ENCODE results near the gene DDX1. TPM values are rescaled to one million over a fixed set of nuclear protein-coding genes. Genes with fewer than 3 reads are reported as not detected.

Gene DDX1
- total and polyA plus RNA-seq, 12 donors: 39.4 to 122 (median 77.2) TPM

DNA sequence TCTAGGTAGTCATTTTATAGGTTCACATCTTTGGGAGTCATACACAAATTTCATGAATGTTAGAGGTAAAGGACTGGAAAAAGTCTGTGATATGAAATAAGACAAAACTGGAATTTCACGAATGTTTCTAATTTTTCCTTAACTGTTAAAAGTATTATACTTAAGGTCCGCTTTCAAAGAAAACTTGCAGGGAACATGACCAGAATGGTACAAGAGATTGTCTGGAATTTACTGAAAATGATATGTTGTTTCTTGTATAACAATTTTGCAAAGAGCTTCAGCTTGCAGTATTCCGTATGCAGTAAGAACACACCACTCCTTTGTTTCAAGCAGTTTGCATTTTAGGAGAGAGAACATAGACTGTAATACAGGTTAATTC lies 1.6 kb downstream of the DDX1 start:
- WGBS, 4 donors: 84 to 90% (median 86%) methylated on average over 3 of the region's 3 CpGs
- H3K4me1 ChIP-seq (replicated peaks in 1 of 2): peaks cover 14 to 35% of the 10 kb centered on the region in 2 donors

DNA sequence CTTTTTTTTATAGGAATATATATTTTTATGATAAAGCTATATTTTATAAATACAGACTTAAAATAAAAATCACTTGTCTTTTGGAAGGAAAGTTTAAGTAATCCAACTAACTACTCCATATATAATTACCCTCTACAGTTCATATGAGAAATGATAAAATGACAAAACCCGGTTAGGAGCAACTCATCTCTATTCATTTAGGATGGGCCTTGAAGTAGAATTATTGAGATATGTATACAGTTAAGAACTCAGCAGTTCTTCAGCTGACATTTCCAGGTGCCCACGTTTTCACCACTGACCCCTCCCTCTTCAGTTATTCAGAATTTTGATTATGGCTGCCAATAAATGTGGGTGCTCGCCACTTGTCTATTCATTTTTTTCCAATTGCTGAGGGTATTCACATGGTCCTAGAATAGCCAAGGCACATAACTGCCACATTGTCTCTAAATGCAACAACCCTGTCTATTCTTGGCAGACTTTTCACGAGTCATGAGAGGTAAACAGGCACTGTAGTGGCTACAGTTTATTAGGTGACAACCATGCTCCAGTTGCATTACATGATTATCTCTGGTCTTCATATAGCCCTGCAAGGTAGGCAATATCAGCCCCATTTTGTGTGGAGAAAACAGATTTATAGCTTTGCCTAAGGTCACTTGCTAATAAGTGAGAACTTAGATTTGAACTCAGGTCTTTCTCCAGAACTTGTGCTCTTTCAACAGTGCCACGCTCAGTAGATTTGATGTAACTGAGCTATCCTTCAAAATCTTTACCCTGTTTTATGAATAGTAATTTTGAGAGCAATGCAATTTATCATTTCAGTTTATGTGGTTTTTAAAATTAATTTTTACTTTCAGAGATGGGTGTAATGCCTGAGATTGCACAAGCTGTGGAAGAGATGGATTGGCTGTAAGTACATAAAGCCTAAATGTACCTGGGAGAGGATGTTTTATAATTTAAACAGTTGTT lies 2.9 kb downstream of the DDX1 start:
- peaks cover 14 to 35% of the 10 kb centered on the region in 2 donors for H3K4me1 ChIP-seq (replicated peaks in 1 of 2)
- no peaks in the 10 kb centered on the region for H3K27me3 ChIP-seq
- intact Hi-C loops (cut with DNase I): no loop called here
- no peaks in the 10 kb centered on the region for H3K9me3 ChIP-seq (replicated peaks in 1 of 3)
- no peak for DNase-seq
- no peak overlapping the region for H3K4me3 ChIP-seq
- TF ChIP-seq, protein P1, sequence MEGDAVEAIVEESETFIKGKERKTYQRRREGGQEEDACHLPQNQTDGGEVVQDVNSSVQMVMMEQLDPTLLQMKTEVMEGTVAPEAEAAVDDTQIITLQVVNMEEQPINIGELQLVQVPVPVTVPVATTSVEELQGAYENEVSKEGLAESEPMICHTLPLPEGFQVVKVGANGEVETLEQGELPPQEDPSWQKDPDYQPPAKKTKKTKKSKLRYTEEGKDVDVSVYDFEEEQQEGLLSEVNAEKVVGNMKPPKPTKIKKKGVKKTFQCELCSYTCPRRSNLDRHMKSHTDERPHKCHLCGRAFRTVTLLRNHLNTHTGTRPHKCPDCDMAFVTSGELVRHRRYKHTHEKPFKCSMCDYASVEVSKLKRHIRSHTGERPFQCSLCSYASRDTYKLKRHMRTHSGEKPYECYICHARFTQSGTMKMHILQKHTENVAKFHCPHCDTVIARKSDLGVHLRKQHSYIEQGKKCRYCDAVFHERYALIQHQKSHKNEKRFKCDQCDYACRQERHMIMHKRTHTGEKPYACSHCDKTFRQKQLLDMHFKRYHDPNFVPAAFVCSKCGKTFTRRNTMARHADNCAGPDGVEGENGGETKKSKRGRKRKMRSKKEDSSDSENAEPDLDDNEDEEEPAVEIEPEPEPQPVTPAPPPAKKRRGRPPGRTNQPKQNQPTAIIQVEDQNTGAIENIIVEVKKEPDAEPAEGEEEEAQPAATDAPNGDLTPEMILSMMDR (IDR thresholded peaks at IDR 0.05): no peak
- TF ChIP-seq POLR2A (IDR thresholded peaks at IDR 0.05): no peak
- 60 to 74% (median 65%) methylated on average over 5 of the region's 5 CpGs for WGBS, 4 donors
- peaks cover 0 to 45% of the 10 kb centered on the region in 2 donors for H3K36me3 ChIP-seq (replicated peaks in 1 of 2)
- no peak overlapping the region for H3K27ac ChIP-seq

More for the DNA sequence above, 1.6 kb downstream of the DDX1 start:
- peaks cover 0 to 32% of the 10 kb centered on the region in 2 donors for H3K36me3 ChIP-seq (replicated peaks in 1 of 2)
- intact Hi-C loops (cut with DNase I): no loop called here
- DNase-seq: no peak
- H3K4me3 ChIP-seq: peak overlapping the region in 1 of 4 donors; percentile 83
- H3K27ac ChIP-seq: no peak overlapping the region
- H3K9me3 ChIP-seq (replicated peaks in 1 of 3): no peaks in the 10 kb centered on the region
- H3K27me3 ChIP-seq: no peaks in the 10 kb centered on the region
- TF ChIP-seq, protein P1 (IDR thresholded peaks at IDR 0.05): no peak
- no peak for TF ChIP-seq POLR2A (IDR thresholded peaks at IDR 0.05)

DNA sequence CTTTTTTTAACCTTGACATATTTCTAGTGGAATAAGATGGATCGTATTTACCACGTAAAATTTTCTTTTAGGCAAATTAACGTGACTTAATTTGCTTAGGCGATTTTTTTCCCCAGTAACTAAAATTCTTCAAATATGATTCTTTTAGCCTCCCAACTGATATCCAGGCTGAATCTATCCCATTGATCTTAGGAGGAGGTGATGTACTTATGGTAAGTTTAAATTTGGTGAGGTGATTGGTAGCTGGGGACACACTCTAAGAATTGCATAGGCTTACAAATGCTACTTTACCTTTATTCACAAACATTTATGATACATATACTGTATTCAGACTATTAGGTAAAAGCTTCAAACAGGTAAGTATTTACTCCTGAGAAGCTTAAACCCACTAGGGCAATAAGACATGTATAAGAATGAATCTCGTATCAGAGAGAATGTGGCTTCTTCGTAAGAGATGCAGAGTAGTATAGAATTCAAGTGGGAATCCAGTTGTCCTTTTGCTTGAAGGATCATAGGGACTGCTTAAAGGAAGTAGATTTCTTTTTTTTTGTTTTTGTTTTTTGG lies 3.8 kb downstream of the DDX1 start:
- no peaks in the 10 kb centered on the region for H3K27me3 ChIP-seq
- intact Hi-C loops (cut with DNase I): no loop called here
- DNase-seq: no peak
- WGBS, 4 donors: 68 to 77% (median 76%) methylated on average over 6 of the region's 6 CpGs
- TF ChIP-seq POLR2A (IDR thresholded peaks at IDR 0.05): no peak
- TF ChIP-seq, protein P1 (IDR thresholded peaks at IDR 0.05): no peak
- no peak overlapping the region for H3K27ac ChIP-seq
- no peak overlapping the region for H3K4me3 ChIP-seq
- no peaks in the 10 kb centered on the region for H3K9me3 ChIP-seq (replicated peaks in 1 of 3)
- peaks cover 14 to 35% of the 10 kb centered on the region in 2 donors for H3K4me1 ChIP-seq (replicated peaks in 1 of 2)
- peaks cover 0 to 53% of the 10 kb centered on the region in 2 donors for H3K36me3 ChIP-seq (replicated peaks in 1 of 2)

DNA sequence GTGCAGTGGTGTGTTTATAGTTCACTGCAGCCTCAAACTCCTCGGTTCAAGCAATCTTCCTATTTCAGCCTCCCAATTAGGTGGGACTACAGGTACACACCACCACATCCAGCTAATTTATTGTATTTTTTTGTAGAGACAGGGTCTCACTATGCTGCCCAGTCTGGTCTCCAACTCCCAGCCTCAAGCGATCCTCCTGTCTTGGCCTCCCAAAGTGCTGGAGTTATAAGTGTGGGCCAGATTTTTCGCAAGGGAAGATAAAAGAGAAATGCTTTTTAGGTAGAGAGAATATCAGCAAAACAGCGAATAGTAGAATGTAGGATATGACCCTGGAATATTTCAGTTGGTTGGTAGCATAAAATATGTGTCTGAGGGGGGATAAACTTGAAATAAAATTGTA lies 4.3 kb downstream of the DDX1 start:
- no peaks in the 10 kb centered on the region for H3K9me3 ChIP-seq (replicated peaks in 1 of 3)
- TF ChIP-seq, protein P1 (IDR thresholded peaks at IDR 0.05): no peak
- no peak for TF ChIP-seq POLR2A (IDR thresholded peaks at IDR 0.05)
- H3K27me3 ChIP-seq: no peaks in the 10 kb centered on the region
- no peak overlapping the region for H3K27ac ChIP-seq
- WGBS, 4 donors: 96 to 98% (median 97%) methylated on average over 4 of the region's 4 CpGs
- no peak for DNase-seq
- peaks cover 14 to 35% of the 10 kb centered on the region in 2 donors for H3K4me1 ChIP-seq (replicated peaks in 1 of 2)
- H3K36me3 ChIP-seq (replicated peaks in 1 of 2): peaks cover 0 to 57% of the 10 kb centered on the region in 2 donors
- no peak overlapping the region for H3K4me3 ChIP-seq
- intact Hi-C loops (cut with DNase I): no loop called here

Measured in adrenal gland (tissue), 12 donors.